Measurements from ENCODE around the gene DDIAS. TPM values are rescaled to one million over a fixed set of nuclear protein-coding genes. Genes with fewer than 3 reads are reported as not detected.

Gene DDIAS
- total and polyA plus RNA-seq, 12 donors, result 0.17 to 2.7 (median 0.83) TPM

DNA sequence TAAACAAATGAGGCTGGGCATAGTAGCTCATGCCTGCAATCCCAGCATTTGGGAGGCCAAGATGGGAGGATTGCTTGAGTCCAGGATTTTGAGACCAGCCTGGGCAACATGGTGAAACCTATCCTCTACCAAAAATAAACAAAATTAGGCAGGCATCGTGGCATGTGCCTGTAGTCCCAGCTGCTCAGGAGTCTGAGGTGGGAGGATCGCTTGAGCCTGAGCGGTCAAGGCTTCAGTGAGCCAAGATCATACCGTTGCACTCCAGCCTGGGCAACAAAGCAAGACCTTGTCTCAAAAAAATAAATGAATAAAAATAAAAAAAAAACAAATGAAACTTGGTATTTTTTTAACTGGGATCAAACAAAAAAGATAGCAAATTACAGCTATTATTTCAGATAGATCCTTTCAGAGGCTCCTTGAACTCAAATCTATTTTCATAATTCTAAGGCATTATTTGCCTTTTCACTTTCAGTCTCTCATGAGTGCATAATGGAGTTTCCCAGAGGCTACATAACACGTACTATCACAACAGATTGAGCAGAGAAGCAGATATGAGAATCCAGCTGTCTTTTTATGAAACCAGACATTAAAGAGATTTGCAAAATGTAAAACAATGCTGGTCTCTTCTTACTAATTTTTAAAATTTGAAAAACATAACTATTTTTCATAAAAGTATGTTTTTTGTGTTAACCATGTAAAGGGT is 23.1 kb downstream of the DDIAS start:
- Histone ChIP-seq H3K36me3 (replicated peaks in 1 of 2) (no peaks in the 10 kb centered on the region), H3K4me3 (no peak overlapping the region), H3K27ac (no peak overlapping the region), H3K9me3 (replicated peaks in 1 of 3) (no peaks in the 10 kb centered on the region), H3K4me1 (replicated peaks in 1 of 2) (peaks cover 0 to 5% of the 10 kb centered on the region in 2 donors), H3K27me3 (no peaks in the 10 kb centered on the region)
- intact Hi-C loops (cut with DNase I), result no loop called here
- no peak for DNase-seq
- WGBS, 4 donors, result 86 to 93% (median 89%) methylated on average over 5 of the region's 5 CpGs
- TF ChIP-seq POLR2A (IDR thresholded peaks at IDR 0.05) (no peak), CTCF (IDR thresholded peaks at IDR 0.05) (no peak)

GRCh38 chr11:82927264-82927880 is 25.8 kb downstream of the DDIAS start:
- peak in 3 of 7 donors; percentile 20 to 37 (median 30) for DNase-seq
- TF ChIP-seq CTCF (IDR thresholded peaks at IDR 0.05), result peak; percentile 69 to 88 (median 74)
- TF ChIP-seq POLR2A (IDR thresholded peaks at IDR 0.05), result no peak

DNA sequence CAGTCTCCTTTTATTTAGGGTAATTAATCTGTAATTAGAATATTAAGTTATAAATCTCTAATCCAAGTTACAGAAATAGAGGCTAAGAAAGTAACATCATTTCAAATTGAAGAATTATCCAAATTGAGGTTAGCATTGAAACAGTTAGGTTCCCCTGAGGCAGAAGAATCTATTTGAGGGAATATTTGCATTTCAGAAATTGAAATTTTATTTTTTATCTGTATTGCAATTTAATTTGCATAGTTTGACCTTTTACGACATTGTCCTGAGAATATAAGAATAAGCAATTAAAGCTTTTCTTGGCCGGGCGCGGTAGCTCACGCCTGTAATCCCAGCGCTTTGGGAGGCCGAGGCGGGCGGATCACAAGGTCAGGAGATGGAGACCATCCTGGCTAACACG is 27.6 kb downstream of the DDIAS start:
- Histone ChIP-seq H3K36me3 (replicated peaks in 1 of 2) (no peaks in the 10 kb centered on the region), H3K4me3 (no peak overlapping the region), H3K9me3 (replicated peaks in 1 of 3) (no peaks in the 10 kb centered on the region), H3K27me3 (no peaks in the 10 kb centered on the region), H3K27ac (no peak overlapping the region), H3K4me1 (replicated peaks in 1 of 2) (no peaks in the 10 kb centered on the region)
- intact Hi-C loops (cut with DNase I), result no loop called here
- 93 to 97% (median 96%) methylated on average over 8 to 10 of the region's 10 CpGs for WGBS, 4 donors
- DNase-seq, result no peak
- TF ChIP-seq POLR2A (IDR thresholded peaks at IDR 0.05), result no peak
- no peak for TF ChIP-seq CTCF (IDR thresholded peaks at IDR 0.05)

More at GRCh38 chr11:82927264-82927880, 25.8 kb downstream of the DDIAS start:
- Histone ChIP-seq H3K27me3 (no peaks in the 10 kb centered on the region), H3K4me1 (replicated peaks in 1 of 2) (no peaks in the 10 kb centered on the region), H3K9me3 (replicated peaks in 1 of 3) (no peaks in the 10 kb centered on the region), H3K4me3 (no peak overlapping the region), H3K36me3 (replicated peaks in 1 of 2) (no peaks in the 10 kb centered on the region), H3K27ac (no peak overlapping the region)
- intact Hi-C loops (cut with DNase I), result no loop called here

GRCh38 chr11:82930229-82930628 is 28.7 kb downstream of the DDIAS start:
- no peak for DNase-seq
- H3K27me3 ChIP-seq, result no peaks in the 10 kb centered on the region
- no peaks in the 10 kb centered on the region for H3K4me1 ChIP-seq (replicated peaks in 1 of 2)
- no peaks in the 10 kb centered on the region for H3K36me3 ChIP-seq (replicated peaks in 1 of 2)
- intact Hi-C loops (cut with DNase I), result no loop called here
- H3K4me3 ChIP-seq, result no peak overlapping the region
- H3K27ac ChIP-seq, result no peak overlapping the region
- H3K9me3 ChIP-seq (replicated peaks in 1 of 3), result no peaks in the 10 kb centered on the region
- TF ChIP-seq CTCF (IDR thresholded peaks at IDR 0.05), result no peak
- TF ChIP-seq POLR2A (IDR thresholded peaks at IDR 0.05), result no peak
- WGBS, 4 donors, result 78 to 94% (median 92%) methylated on average over 3 of the region's 3 CpGs
